ENCODE results near the gene RALGAPA2. TPM values are rescaled to one million over a fixed set of nuclear protein-coding genes. Genes with fewer than 3 reads are reported as not detected.

The RALGAPA2 gene
- total and polyA plus RNA-seq, 8 donors, result 9.6 to 41.7 (median 24.5) TPM

GRCh38 chr20:20655883-20656282 is 56.6 kb downstream of the RALGAPA2 start:
- H3K4me3 ChIP-seq, result no peak overlapping the region
- no peaks in the 10 kb centered on the region for H3K27me3 ChIP-seq
- no peak overlapping the region for H3K27ac ChIP-seq
- no peak for ATAC-seq
- no peak for FAIRE-seq
- no peak for DNase-seq
- H3K9me3 ChIP-seq, result no peaks in the 10 kb centered on the region
- WGBS, 2 donors, result 89 to 91% methylated on average over 5 of the region's 5 CpGs
- H3K36me3 ChIP-seq, result no peaks in the 10 kb centered on the region
- no peaks in the 10 kb centered on the region for H3K4me1 ChIP-seq
- intact Hi-C loops (cut with DNase I), result no loop called here
- TF ChIP-seq CTCF (IDR thresholded peaks at IDR 0.05), result no peak

GRCh38 chr20:20649945-20650344 is 62.5 kb downstream of the RALGAPA2 start:
- ATAC-seq, result no peak
- WGBS, 2 donors, result 90 to 92% methylated on average over 4 of the region's 4 CpGs
- no peak for DNase-seq
- Histone ChIP-seq H3K4me1 (no peaks in the 10 kb centered on the region), H3K27me3 (no peaks in the 10 kb centered on the region), H3K9me3 (no peaks in the 10 kb centered on the region), H3K27ac (no peak overlapping the region), H3K4me3 (no peak overlapping the region), H3K36me3 (no peaks in the 10 kb centered on the region)
- intact Hi-C loops (cut with DNase I), result no loop called here
- FAIRE-seq, result no peak
- TF ChIP-seq CTCF (IDR thresholded peaks at IDR 0.05), result no peak

DNA sequence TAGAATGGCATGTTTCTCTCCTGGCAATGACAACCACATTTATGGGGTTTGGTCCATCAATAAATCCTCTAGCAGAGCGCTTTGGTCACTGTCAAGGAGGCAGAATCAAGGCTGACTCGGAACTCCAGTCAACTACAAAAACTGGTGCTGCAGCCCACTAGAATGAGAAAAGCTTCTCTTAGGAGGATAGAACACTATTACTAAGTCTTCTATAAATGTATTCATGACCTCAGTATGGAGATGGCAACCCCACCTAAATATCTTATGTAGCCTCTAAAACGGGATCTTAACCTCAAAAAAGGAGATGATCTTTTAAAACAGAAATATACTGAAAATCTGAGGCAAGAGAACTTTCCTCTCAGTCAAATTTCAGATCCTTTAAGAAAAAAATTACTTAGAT is 68.5 kb downstream of the RALGAPA2 start:
- peaks cover 0 to 11% (median 0%) of the 10 kb centered on the region in 3 donors for H3K36me3 ChIP-seq
- no peaks in the 10 kb centered on the region for H3K27me3 ChIP-seq
- no peaks in the 10 kb centered on the region for H3K9me3 ChIP-seq
- no peak for TF ChIP-seq CTCF (IDR thresholded peaks at IDR 0.05)
- H3K4me1 ChIP-seq, result no peaks in the 10 kb centered on the region
- FAIRE-seq, result no peak
- no peak for DNase-seq
- WGBS, 2 donors, result 89 to 94% methylated on average over 3 of the region's 3 CpGs
- H3K27ac ChIP-seq, result no peak overlapping the region
- no peak for ATAC-seq
- H3K4me3 ChIP-seq, result no peak overlapping the region
- intact Hi-C loops (cut with DNase I), result no loop called here

- WGBS, 2 donors, result 86 to 91% methylated on average over 1 to 2 of the region's 2 CpGs
- H3K27me3 ChIP-seq, result no peaks in the 10 kb centered on the region
- DNase-seq, result no peak
- peaks cover 0 to 28% (median 0%) of the 10 kb centered on the region in 3 donors for H3K36me3 ChIP-seq
- H3K4me3 ChIP-seq, result no peak overlapping the region
- TF ChIP-seq CTCF (IDR thresholded peaks at IDR 0.05), result no peak
- H3K27ac ChIP-seq, result no peak overlapping the region
- no peak for FAIRE-seq
- no peaks in the 10 kb centered on the region for H3K9me3 ChIP-seq
- ATAC-seq, result no peak
- intact Hi-C loops (cut with DNase I), result no loop called here
- H3K4me1 ChIP-seq, result no peaks in the 10 kb centered on the region
These were observed 70.7 kb downstream of the RALGAPA2 start for GRCh38 chr20:20641783-20642182.

DNA sequence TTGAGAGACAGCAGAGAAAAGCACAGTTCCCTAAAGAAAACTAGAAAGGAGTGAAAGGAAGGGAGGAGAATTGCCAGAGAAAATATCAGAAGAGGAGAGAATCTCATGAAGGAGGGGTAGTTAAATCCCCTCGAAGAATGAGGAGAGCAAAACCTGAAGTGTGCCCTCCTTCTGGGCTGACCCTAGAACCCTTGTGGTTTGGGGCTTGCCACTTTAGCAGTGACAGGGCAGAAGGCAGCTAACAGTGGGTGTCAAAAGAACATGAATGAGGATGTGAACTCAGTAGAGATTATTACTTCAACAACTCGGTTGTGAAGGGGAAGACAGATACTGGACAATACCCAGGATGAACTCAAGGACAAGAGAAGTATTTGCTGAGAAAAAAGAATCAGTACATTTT is 73.6 kb downstream of the RALGAPA2 start:
- WGBS, 2 donors, result 66 to 68% methylated on average over 2 of the region's 2 CpGs
- Histone ChIP-seq H3K36me3 (peaks cover 0 to 38% (median 2%) of the 10 kb centered on the region in 3 donors), H3K27me3 (no peaks in the 10 kb centered on the region), H3K27ac (no peak overlapping the region), H3K4me1 (no peaks in the 10 kb centered on the region), H3K4me3 (no peak overlapping the region), H3K9me3 (no peaks in the 10 kb centered on the region)
- ATAC-seq, result no peak
- no peak for FAIRE-seq
- DNase-seq, result no peak
- intact Hi-C loops (cut with DNase I), result no loop called here
- no peak for TF ChIP-seq CTCF (IDR thresholded peaks at IDR 0.05)

Data from pancreas (tissue), 10 donors.